ENCODE data around the gene CDK18. TPM values are rescaled to one million over a fixed set of nuclear protein-coding genes. Genes with fewer than 3 reads are reported as not detected.
"Not testable (repeated sequence)": the region's sequence is repeated elsewhere in the genome, so short reads cannot be mapped to it uniquely, and the experiment has no call there.

CDK18 gene
- total RNA-seq, 1 experiment from 2014 or later: 1.1 TPM

GRCh38 chr1:205474571-205474970 is 29.9 kb upstream of the CDK18 start:
- Histone ChIP-seq H3K27ac (no peak overlapping the region), H3K36me3 (no peaks in the 10 kb centered on the region), H3K4me1 (peaks cover 5% of the 10 kb centered on the region; the same call in 1 of the 2 replicates), H3K9me3 (replicated peaks) (peaks cover 7% of the 10 kb centered on the region; the same call in 1 of the 2 replicates), H3K4me3 (no peak overlapping the region), H3K27me3 (0 out of 2 replicates have a peak, but pooled peaks cover 2% of the 10 kb centered on the region)
- DNase-seq: no peak

DNA sequence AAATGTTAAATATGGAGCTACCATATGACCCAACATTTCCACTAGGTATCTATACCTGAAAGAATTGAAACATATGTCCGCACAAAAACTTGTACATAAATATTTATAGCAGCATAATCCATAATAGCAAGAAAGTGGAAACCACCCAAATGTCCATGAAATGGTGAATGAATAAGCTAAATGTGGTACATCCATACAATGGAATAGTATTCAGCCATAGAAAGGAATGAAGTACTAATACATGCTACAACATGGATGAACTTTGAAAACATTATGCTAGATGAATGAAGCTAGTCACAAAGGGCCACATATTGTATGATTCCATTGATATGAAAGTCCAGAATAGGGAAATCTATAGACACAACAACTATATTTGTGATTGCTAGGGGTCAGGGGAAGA is 28.6 kb upstream of the CDK18 start:
- no peaks in the 10 kb centered on the region for H3K27me3 ChIP-seq
- no peaks in the 10 kb centered on the region for H3K36me3 ChIP-seq
- H3K4me1 ChIP-seq: peaks cover 5% of the 10 kb centered on the region; the same call in 1 of the 2 replicates
- no peak overlapping the region for H3K27ac ChIP-seq
- peaks cover 7% of the 10 kb centered on the region; the same call in 1 of the 2 replicates for H3K9me3 ChIP-seq (replicated peaks)
- no peak overlapping the region for H3K4me3 ChIP-seq
- DNase-seq: no peak

- H3K27ac ChIP-seq: no peak overlapping the region
- DNase-seq: no peak
These were observed 27.8 kb upstream of the CDK18 start for GRCh38 chr1:205476648-205477047.

DNA sequence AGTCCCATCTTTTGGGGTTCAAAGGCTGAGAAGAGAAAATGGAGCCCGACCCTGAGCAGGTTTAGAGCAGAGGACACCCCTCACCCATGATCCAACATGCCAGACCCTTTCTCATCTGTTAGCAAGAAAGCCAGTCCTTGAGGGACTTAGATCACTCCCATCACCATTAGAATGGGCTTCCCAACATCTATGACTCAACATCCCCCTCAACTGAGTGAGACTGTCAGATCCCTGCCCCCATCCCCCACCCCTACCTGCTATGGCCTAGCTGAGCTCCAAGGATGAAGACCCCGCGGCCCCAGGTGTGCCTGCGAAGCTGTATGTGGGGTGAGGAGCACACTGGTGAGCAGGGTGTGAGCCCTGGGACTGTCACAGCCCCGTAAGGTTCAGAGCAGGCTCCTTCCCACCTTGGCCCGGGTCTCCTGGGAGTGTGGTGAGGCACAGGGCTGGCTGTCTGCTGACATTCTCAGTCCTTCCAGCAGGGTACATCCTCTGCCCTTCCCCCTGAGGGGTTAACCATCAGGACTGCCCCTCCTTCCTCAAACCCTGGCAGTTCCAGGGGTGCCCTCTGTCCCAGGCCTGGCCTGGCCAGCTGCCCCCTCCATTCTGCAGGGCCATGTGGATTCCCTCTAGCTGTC is 27.2 kb upstream of the CDK18 start:
- no peak overlapping the region for H3K4me3 ChIP-seq
- H3K4me1 ChIP-seq: peaks cover 14% of the 10 kb centered on the region
- no peaks in the 10 kb centered on the region for H3K36me3 ChIP-seq
- no peaks in the 10 kb centered on the region for H3K27me3 ChIP-seq
- H3K9me3 ChIP-seq (replicated peaks): peaks cover 7% of the 10 kb centered on the region; the same call in 1 of the 2 replicates
- no peak for DNase-seq
- H3K27ac ChIP-seq: no peak overlapping the region

More at GRCh38 chr1:205476648-205477047, 27.8 kb upstream of the CDK18 start:
- Histone ChIP-seq H3K36me3 (no peaks in the 10 kb centered on the region), H3K4me1 (peaks cover 10% of the 10 kb centered on the region), H3K4me3 (no peak overlapping the region), H3K27me3 (no peaks in the 10 kb centered on the region), H3K9me3 (replicated peaks) (peaks cover 7% of the 10 kb centered on the region; the same call in 1 of the 2 replicates)

- DNase-seq: peak; percentile 39 to 40
- Histone ChIP-seq H3K27ac (no peak overlapping the region), H3K27me3 (no peaks in the 10 kb centered on the region), H3K4me3 (no peak overlapping the region), H3K9me3 (replicated peaks) (peaks cover 7% of the 10 kb centered on the region; the same call in 1 of the 2 replicates), H3K4me1 (peaks cover 14% of the 10 kb centered on the region), H3K36me3 (no peaks in the 10 kb centered on the region)
These were observed 26.7 kb upstream of the CDK18 start for GRCh38 chr1:205477759-205478247.

GRCh38 chr1:205478985-205479384 is 25.5 kb upstream of the CDK18 start:
- H3K4me1 ChIP-seq: peaks cover 14% of the 10 kb centered on the region
- not testable (repeated sequence) for H3K4me3 ChIP-seq; H3K9me3 ChIP-seq (replicated peaks); DNase-seq; H3K27ac ChIP-seq; H3K36me3 ChIP-seq; H3K27me3 ChIP-seq

- H3K9me3 ChIP-seq (replicated peaks): peaks cover 7% of the 10 kb centered on the region; the same call in 1 of the 2 replicates
- H3K36me3 ChIP-seq: no peaks in the 10 kb centered on the region
- no peaks in the 10 kb centered on the region; the same call in 1 of the 2 replicates for H3K27me3 ChIP-seq
- H3K4me3 ChIP-seq: no peak overlapping the region
- no peak for DNase-seq
- no peak overlapping the region for H3K27ac ChIP-seq
- H3K4me1 ChIP-seq: peaks cover 14% of the 10 kb centered on the region
These were observed 24.0 kb upstream of the CDK18 start for GRCh38 chr1:205480349-205480985.

DNA sequence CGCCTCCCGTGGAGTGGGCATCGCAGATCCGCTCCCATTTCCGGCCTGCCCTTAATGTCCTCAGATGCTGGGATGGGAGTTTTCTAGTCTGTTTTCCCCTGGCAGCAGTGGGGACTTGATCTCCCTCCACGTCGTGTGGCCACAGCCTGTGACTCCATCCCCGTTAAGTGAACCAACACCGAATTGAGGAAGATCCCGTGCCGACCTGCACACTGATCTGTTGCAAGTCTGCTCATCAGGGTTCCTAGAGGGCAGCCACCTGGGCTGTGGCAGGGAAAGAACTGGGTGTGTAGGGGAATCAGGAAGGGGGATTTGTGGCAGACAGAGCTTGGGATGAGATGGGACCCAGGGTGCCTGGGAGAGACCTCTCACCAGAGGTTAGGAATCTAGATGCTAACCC is 23.3 kb upstream of the CDK18 start:
- H3K4me3 ChIP-seq: no peak overlapping the region
- H3K9me3 ChIP-seq (replicated peaks): no peaks in the 10 kb centered on the region; the same call in 1 of the 2 replicates
- no peak overlapping the region for H3K27ac ChIP-seq
- peaks cover 14% of the 10 kb centered on the region for H3K4me1 ChIP-seq
- DNase-seq: no peak
- H3K36me3 ChIP-seq: no peaks in the 10 kb centered on the region
- no peaks in the 10 kb centered on the region; the same call in 1 of the 2 replicates for H3K27me3 ChIP-seq

DNA sequence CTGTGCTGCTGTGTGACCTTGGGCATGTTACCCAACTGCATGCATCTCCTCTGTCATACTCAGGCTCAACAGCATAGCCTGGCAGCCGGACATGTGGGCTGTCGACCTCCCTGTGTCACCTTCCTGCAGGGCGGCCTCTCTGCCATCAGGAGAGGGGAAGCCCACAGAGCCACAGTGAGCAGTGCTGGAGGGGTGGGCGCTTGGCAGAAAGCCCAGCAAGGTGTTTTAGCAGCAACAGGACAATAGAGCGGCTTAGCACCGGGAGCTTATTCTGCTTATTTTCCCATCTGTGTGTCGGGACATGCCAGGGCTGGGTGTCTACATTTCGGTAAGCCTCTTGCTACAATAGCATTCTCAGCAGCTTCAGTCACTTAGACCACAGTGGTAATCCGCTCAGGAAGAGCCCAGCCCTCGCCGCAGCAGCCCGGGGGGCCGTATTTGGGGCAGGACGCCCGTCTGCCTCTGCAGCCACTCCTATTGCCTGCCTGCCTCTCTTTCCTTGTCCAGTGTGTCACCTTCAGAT is 22.8 kb upstream of the CDK18 start:
- Histone ChIP-seq H3K4me1 (peaks cover 14% of the 10 kb centered on the region), H3K9me3 (replicated peaks) (no peaks in the 10 kb centered on the region; the same call in 1 of the 2 replicates), H3K27ac (no peak overlapping the region), H3K36me3 (no peaks in the 10 kb centered on the region), H3K4me3 (no peak overlapping the region), H3K27me3 (no peaks in the 10 kb centered on the region; the same call in 1 of the 2 replicates)
- DNase-seq: peak; percentile 61 to 73

GRCh38 chr1:205482587-205482986 is 21.9 kb upstream of the CDK18 start:
- H3K27ac ChIP-seq; H3K9me3 ChIP-seq (replicated peaks); H3K36me3 ChIP-seq; DNase-seq; H3K4me3 ChIP-seq; H3K27me3 ChIP-seq: not testable (repeated sequence)
- peaks cover 13% of the 10 kb centered on the region for H3K4me1 ChIP-seq

DNA sequence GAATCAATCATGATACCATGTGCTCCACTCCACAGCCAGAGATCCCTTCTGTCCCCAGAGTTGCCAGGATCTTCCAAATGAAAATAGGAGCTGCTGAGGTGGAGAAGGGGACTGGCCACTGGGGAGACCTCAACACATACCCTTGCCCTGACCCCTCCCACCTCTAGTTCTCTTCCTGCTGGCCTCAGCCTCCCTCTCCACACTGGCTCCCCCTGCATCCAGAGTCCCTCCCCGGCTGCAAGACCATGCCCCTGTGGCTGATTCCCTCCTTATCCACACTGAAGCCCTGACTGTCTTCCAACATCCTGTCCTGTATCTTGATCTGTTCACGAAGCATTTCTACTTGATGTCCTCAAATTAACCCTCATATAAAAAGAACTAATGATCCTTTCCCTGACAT is 21.1 kb upstream of the CDK18 start:
- no peak for DNase-seq
- no peaks in the 10 kb centered on the region; the same call in 1 of the 2 replicates for H3K27me3 ChIP-seq
- H3K4me1 ChIP-seq: peaks cover 9% of the 10 kb centered on the region
- H3K9me3 ChIP-seq (replicated peaks): no peaks in the 10 kb centered on the region
- no peak overlapping the region for H3K4me3 ChIP-seq
- H3K36me3 ChIP-seq: no peaks in the 10 kb centered on the region
- H3K27ac ChIP-seq: no peak overlapping the region

DNA sequence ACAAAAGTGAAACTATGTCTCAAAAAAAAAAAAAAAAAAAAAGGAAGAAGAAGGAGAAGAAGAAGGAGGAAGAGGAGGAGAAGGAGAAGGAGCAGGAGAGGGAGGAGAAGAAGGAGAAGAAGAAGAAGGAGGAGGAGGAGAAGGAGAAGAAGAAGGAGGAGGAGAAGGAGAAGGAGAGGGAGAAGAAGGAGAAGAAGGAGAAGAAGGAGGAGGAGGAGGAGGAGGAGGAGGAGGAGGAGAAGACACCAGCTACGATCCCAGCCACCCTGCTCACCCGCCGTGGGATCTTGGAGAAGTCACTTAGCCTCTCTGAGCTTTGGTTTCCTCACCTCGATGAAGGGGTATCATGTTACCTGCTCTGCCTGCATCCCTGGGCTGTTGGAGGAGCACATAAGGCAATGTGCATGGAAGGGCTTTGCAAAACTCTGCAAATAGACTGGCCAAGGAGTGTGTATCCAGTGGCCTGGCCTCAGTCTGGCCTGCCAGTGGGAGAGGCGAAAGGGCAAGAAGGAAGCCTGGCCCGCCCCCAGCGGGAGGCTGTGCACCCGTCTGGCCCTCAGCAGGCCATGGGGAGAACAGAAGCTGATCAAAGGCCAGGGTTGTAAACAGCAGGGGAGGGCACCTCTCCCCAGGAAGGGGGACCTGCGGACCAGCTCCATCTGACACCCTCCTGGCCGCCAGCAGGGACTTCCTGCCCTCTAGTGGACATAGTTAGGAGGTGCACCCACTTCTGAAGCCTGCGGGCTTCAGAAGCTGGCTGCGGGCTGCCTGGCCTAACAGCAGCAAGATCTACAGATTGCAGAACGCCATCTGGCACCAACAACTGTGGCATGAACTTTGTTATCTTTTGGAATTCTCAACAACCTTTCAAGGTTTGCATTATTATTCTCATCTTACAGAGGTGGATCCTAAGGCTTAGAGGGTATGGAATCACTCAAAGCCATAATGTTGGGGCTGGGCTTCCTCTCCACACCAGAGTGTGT is 19.2 kb upstream of the CDK18 start:
- no peak overlapping the region for H3K27ac ChIP-seq

DNA sequence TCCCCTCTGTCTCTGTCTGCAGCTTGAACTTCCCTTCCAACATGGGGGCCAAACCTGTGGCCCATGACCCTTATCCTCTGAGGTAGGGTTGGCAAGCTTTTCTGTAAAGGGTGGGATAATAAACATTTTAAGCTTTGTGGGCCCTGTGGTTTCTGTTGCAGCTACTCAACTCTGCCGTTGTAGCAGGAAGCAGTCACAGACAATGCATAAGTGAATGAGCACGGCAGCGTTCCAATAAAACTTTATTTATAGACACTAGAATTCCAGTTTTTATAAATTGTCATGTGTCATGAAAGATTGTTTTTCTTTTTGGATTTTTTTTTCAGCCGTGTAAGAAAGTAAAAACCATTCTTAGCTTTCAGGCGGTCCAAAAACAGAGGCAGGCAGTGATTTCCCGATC is 18.2 kb upstream of the CDK18 start:
- Histone ChIP-seq H3K27ac (no peak overlapping the region), H3K27me3 (peaks cover 6% of the 10 kb centered on the region; the same call in 1 of the 2 replicates), H3K36me3 (no peaks in the 10 kb centered on the region), H3K9me3 (replicated peaks) (no peaks in the 10 kb centered on the region), H3K4me3 (no peak overlapping the region), H3K4me1 (peaks cover 8% of the 10 kb centered on the region)
- no peak for DNase-seq

More for the DNA sequence above, 19.2 kb upstream of the CDK18 start:
- DNase-seq: peak; percentile 77 to 91
- H3K4me3 ChIP-seq: no peak overlapping the region
- no peaks in the 10 kb centered on the region for H3K36me3 ChIP-seq
- no peaks in the 10 kb centered on the region for H3K9me3 ChIP-seq (replicated peaks)
- peaks cover 9% of the 10 kb centered on the region for H3K4me1 ChIP-seq
- peaks cover 6% of the 10 kb centered on the region; the same call in 1 of the 2 replicates for H3K27me3 ChIP-seq

DNA sequence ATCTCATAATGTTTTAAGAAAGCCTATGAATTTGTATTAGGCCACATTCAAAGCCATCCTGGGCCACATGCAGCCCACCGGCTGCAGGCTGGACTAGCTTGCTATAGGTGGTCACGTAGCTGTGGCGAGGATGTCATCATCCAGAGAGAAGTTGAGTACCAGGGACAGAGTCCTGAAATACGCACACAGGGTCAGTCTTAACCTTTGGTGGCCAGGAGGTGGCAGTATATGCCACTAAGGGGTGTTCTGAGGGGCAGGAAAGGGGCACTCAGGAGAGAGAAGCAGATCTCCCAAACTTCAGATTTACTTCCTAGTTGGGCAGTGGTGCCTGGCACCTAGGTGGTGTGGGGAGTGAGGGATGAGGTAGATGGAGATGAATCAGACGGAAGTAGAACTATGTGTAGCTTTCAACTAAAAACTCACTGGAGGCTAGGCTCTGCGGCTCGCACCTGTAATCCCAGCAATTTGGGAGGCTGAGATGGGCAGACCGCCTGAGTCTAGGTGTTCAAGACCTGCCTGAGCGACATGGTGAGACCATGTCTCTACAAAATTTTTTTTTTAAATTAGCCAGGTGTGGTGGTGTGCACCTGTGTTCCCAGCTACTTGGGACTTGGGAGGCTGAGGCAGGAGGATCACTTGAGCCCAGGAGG is 16.3 kb upstream of the CDK18 start:
- Histone ChIP-seq H3K9me3 (replicated peaks) (no peaks in the 10 kb centered on the region), H3K4me3 (no peak overlapping the region), H3K27ac (no peak overlapping the region), H3K27me3 (peaks cover 6% of the 10 kb centered on the region; the same call in 1 of the 2 replicates), H3K36me3 (no peaks in the 10 kb centered on the region), H3K4me1 (peaks cover 14% of the 10 kb centered on the region)
- DNase-seq: peak; percentile 67 to 87

Data from SJCRH30 (cell line).